AG10803 (cell line): ENCODE data around the gene KIAA1958.

Experiments used
- DNase-seq: peaks from one replicate; pipeline ENCODE4 v3.0.0; 2010; ENCODE audit warnings: low read depth
- H3K4me3 ChIP-seq: 2 replicates; pipeline ENCODE4 v1.5.1; 2011; ENCODE audit warnings: mild to moderate bottlenecking, low read length, control low read depth
- CTCF ChIP-seq: conservative IDR thresholded peaks from 2 replicates; pipeline ENCODE4 v1.5.1; 2011; ENCODE audit warnings: mild to moderate bottlenecking, low read length, control low read depth, inconsistent platforms

Gene KIAA1958

GRCh38 chr9:112546149-112547012 lies 59.8 kb downstream of the KIAA1958 start:
- no peak for TF ChIP-seq CTCF
- DNase-seq, result no peak
- no peak overlapping the region for H3K4me3 ChIP-seq

GRCh38 chr9:112548051-112548440 lies 61.4 kb downstream of the KIAA1958 start:
- no peak overlapping the region for H3K4me3 ChIP-seq
- DNase-seq, result no peak
- no peak for TF ChIP-seq CTCF

- no peak for TF ChIP-seq CTCF
- no peak overlapping the region for H3K4me3 ChIP-seq
- DNase-seq, result no peak
These were observed 62.4 kb downstream of the KIAA1958 start for GRCh38 chr9:112548836-112549595.

- no peak for TF ChIP-seq CTCF
- no peak overlapping the region for H3K4me3 ChIP-seq
- no peak for DNase-seq
These were observed 63.9 kb downstream of the KIAA1958 start for GRCh38 chr9:112550531-112550930.

GRCh38 chr9:112551641-112552040 lies 65.0 kb downstream of the KIAA1958 start:
- H3K4me3 ChIP-seq, result no peak overlapping the region
- DNase-seq, result no peak
- no peak for TF ChIP-seq CTCF

- DNase-seq, result no peak
- TF ChIP-seq CTCF, result no peak
- H3K4me3 ChIP-seq, result no peak overlapping the region
These were observed 65.8 kb downstream of the KIAA1958 start for GRCh38 chr9:112552229-112553056.
